ENCODE data around the gene IP6K2. TPM values are rescaled to one million over a fixed set of nuclear protein-coding genes. Genes with fewer than 3 reads are reported as not detected.

The IP6K2 gene
- total RNA-seq, 3 donors from 2014 or later, result 84.0 to 185 (median 126) TPM

DNA sequence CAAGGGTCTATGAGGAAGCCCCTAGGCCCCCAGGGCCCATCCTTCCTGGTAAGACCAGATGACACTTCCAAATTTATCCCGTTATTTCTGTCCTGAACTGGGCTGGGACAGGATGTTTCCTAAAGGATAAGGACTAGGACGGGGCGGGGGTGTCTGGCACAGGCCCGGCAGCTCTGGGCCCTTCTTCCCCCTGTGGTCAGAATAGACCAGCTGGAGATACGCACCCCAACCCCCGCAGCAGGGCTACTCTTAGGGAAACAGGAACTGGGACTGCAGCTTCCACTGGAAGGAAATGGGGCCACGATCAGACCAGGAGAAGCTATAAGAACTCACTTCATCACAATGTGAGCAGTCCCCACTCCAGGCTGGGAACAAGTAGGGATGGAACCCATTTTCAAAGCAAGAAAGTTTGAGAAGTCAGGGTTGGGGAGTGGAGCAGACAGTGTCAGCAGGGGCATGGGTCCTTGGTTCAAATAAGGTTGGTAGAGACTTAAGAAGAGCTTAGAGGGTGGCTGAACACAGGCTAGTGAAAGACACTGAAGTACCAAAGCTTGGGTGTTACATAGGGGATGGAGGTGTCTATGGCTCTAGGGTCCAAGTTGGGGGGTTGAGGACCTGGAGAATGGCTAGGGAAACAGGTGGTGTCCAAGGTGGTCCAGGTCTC lies 32.4 kb downstream of the IP6K2 start:
- intact Hi-C loops (cut with DNase I; ENCODE audit: low total_unique reads), result no loop called here
- H3K4me1 ChIP-seq, result peaks cover 5 to 18% of the 10 kb centered on the region in 2 donors

DNA sequence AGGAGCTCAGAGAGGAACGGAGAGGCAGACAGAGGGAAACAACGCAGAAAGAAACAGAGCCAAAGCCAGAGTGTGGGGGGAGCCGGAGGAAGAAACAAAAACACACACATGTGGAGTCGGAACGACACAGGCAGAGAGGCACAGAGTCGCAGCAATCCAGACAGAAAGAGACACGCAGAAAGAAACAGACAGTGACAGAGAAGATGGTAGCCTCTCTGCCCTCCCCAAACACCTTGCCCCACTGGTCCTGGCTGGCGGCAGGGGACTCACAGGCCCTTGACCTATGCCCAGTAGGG lies 33.0 kb downstream of the IP6K2 start:
- Histone ChIP-seq H3K27ac (peak overlapping the region in 1 of 2 donors; percentile 75), H3K4me1 (peaks cover 5 to 18% of the 10 kb centered on the region in 2 donors), H3K9me3 (no peaks in the 10 kb centered on the region), H3K36me3 (peaks cover 4% of the 10 kb centered on the region), H3K4me3 (peak overlapping the region; percentile 80 to 93 (median 84)), H3K27me3 (no peaks in the 10 kb centered on the region)
- TF ChIP-seq, protein P1, sequence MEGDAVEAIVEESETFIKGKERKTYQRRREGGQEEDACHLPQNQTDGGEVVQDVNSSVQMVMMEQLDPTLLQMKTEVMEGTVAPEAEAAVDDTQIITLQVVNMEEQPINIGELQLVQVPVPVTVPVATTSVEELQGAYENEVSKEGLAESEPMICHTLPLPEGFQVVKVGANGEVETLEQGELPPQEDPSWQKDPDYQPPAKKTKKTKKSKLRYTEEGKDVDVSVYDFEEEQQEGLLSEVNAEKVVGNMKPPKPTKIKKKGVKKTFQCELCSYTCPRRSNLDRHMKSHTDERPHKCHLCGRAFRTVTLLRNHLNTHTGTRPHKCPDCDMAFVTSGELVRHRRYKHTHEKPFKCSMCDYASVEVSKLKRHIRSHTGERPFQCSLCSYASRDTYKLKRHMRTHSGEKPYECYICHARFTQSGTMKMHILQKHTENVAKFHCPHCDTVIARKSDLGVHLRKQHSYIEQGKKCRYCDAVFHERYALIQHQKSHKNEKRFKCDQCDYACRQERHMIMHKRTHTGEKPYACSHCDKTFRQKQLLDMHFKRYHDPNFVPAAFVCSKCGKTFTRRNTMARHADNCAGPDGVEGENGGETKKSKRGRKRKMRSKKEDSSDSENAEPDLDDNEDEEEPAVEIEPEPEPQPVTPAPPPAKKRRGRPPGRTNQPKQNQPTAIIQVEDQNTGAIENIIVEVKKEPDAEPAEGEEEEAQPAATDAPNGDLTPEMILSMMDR (IDR thresholded peaks at IDR 0.05), result no peak
- no peak for DNase-seq (ENCODE audit: low spot score in 2 of 2)
- intact Hi-C loops (cut with DNase I; ENCODE audit: low total_unique reads), result no loop called here

More for the DNA sequence above, 32.4 kb downstream of the IP6K2 start:
- TF ChIP-seq, protein P1 (IDR thresholded peaks at IDR 0.05), result no peak
- TF ChIP-seq POLR2A (IDR thresholded peaks at IDR 0.05) (no peak), POLR2AphosphoS5 (IDR thresholded peaks at IDR 0.05) (no peak)
- Histone ChIP-seq H3K27ac (peak overlapping the region; percentile 88 to 92), H3K27me3 (no peaks in the 10 kb centered on the region), H3K36me3 (peaks cover 4% of the 10 kb centered on the region), H3K4me3 (peak overlapping the region; percentile 80 to 93 (median 84)), H3K9me3 (no peaks in the 10 kb centered on the region)
- no peak for DNase-seq (ENCODE audit: low spot score in 2 of 2)

GRCh38 chr3:48682786-48683185 lies 34.2 kb downstream of the IP6K2 start:
- Histone ChIP-seq H3K4me1 (peaks cover 5 to 18% of the 10 kb centered on the region in 2 donors), H3K4me3 (no peak overlapping the region), H3K27me3 (no peaks in the 10 kb centered on the region), H3K9me3 (no peaks in the 10 kb centered on the region), H3K36me3 (peaks cover 4% of the 10 kb centered on the region), H3K27ac (no peak overlapping the region)
- intact Hi-C loops (cut with DNase I; ENCODE audit: low total_unique reads), result no loop called here
- TF ChIP-seq POLR2A (IDR thresholded peaks at IDR 0.05) (no peak), POLR2AphosphoS5 (IDR thresholded peaks at IDR 0.05) (no peak)
- TF ChIP-seq, protein P1 (IDR thresholded peaks at IDR 0.05), result no peak
- no peak for DNase-seq (ENCODE audit: low spot score in 2 of 2)

- no peak overlapping the region for H3K27ac ChIP-seq
- no peaks in the 10 kb centered on the region for H3K27me3 ChIP-seq
- H3K4me3 ChIP-seq, result no peak overlapping the region
- TF ChIP-seq, protein P1 (IDR thresholded peaks at IDR 0.05), result no peak
- TF ChIP-seq POLR2A (IDR thresholded peaks at IDR 0.05), result no peak
- no peak for TF ChIP-seq POLR2AphosphoS5 (IDR thresholded peaks at IDR 0.05)
- H3K9me3 ChIP-seq, result no peaks in the 10 kb centered on the region
- H3K36me3 ChIP-seq, result no peaks in the 10 kb centered on the region
- no peak for DNase-seq (ENCODE audit: low spot score in 2 of 2)
- intact Hi-C loops (cut with DNase I; ENCODE audit: low total_unique reads), result no loop called here
- H3K4me1 ChIP-seq, result peaks cover 5 to 18% of the 10 kb centered on the region in 2 donors
These were observed 34.9 kb downstream of the IP6K2 start for GRCh38 chr3:48681974-48682610.

- H3K27ac ChIP-seq, result no peak overlapping the region
- intact Hi-C loops (cut with DNase I; ENCODE audit: low total_unique reads), result no loop called here
- H3K4me3 ChIP-seq, result no peak overlapping the region
- H3K4me1 ChIP-seq, result peaks cover 5 to 17% of the 10 kb centered on the region in 2 donors
- no peak for DNase-seq (ENCODE audit: low spot score in 2 of 2)
- no peaks in the 10 kb centered on the region for H3K36me3 ChIP-seq
- no peak for TF ChIP-seq POLR2A (IDR thresholded peaks at IDR 0.05)
- TF ChIP-seq, protein P1 (IDR thresholded peaks at IDR 0.05), result no peak
- no peak for TF ChIP-seq POLR2AphosphoS5 (IDR thresholded peaks at IDR 0.05)
- H3K27me3 ChIP-seq, result no peaks in the 10 kb centered on the region
- H3K9me3 ChIP-seq, result no peaks in the 10 kb centered on the region
These were observed 35.5 kb downstream of the IP6K2 start for GRCh38 chr3:48681541-48681880.
